Measurements from ENCODE around the gene SECISBP2. TPM values are rescaled to one million over a fixed set of nuclear protein-coding genes. Genes with fewer than 3 reads are reported as not detected.
"Not testable (repeated sequence)": the region's sequence is repeated elsewhere in the genome, so short reads cannot be mapped to it uniquely, and the experiment has no call there.

Gene SECISBP2
- total RNA-seq, 1 donor from 2014 or later: 51.1 TPM

DNA sequence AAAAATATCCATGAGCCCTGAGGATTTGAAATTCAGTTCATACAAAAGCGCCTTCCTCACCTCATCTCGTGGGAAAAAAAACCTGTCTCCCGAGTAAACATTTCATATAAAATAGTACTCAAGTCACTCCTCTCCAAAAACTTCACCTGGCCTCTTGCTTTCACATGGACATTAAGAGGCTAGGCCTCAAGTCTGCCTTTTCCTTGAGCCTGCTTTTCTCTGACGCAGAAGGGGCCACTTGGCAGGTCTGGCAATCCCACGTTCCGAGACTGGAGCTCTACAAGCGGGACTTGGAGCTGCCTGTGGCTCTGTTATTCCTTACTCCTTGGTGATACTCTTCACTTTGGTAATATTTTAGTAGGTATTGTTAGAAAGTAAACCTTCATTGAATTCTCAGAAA, 34.2 kb upstream of the SECISBP2 start:
- no peaks in the 10 kb centered on the region for H3K27me3 ChIP-seq
- no peaks in the 10 kb centered on the region for H3K9me3 ChIP-seq
- TF ChIP-seq, protein P1, sequence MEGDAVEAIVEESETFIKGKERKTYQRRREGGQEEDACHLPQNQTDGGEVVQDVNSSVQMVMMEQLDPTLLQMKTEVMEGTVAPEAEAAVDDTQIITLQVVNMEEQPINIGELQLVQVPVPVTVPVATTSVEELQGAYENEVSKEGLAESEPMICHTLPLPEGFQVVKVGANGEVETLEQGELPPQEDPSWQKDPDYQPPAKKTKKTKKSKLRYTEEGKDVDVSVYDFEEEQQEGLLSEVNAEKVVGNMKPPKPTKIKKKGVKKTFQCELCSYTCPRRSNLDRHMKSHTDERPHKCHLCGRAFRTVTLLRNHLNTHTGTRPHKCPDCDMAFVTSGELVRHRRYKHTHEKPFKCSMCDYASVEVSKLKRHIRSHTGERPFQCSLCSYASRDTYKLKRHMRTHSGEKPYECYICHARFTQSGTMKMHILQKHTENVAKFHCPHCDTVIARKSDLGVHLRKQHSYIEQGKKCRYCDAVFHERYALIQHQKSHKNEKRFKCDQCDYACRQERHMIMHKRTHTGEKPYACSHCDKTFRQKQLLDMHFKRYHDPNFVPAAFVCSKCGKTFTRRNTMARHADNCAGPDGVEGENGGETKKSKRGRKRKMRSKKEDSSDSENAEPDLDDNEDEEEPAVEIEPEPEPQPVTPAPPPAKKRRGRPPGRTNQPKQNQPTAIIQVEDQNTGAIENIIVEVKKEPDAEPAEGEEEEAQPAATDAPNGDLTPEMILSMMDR (IDR thresholded peaks at IDR 0.05): no peak
- TF ChIP-seq POLR2A (IDR thresholded peaks at IDR 0.05) (no peak), POLR2AphosphoS5 (IDR thresholded peaks at IDR 0.05; ENCODE audit: insufficient read depth in 1 of 2, low read depth in 1 of 2) (no peak)
- H3K27ac ChIP-seq: no peak overlapping the region
- no peak overlapping the region for H3K4me3 ChIP-seq
- no peaks in the 10 kb centered on the region for H3K36me3 ChIP-seq
- intact Hi-C loops (cut with DNase I): loop anchor here (10.0 kb wide), 1 partner anchor 1599 kb away; no protein-coding TSS in a partner anchor
- peaks cover 11% of the 10 kb centered on the region for H3K4me1 ChIP-seq
- no peak for DNase-seq (ENCODE audit: extremely low spot score in 2 of 2)

DNA sequence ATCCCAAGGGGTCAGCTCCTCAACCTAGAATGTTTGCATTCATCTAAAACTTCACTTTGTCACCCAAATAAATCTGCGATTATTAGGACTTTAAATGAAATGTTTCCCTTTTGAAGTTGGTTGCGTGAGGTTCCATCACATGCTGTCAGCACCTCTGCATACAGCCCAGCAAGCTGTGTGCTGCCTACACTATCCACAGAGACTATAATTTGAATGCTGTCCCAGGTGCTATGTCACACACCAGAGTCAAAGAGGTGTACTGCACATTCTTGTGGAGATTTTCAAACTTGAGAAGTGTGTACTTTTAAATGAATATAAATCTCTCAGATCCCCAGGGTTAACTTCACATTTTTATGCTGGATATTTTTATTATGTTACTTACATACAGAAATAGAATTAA, 26.6 kb upstream of the SECISBP2 start:
- Histone ChIP-seq H3K27ac (no peak overlapping the region), H3K9me3 (no peaks in the 10 kb centered on the region), H3K4me3 (no peak overlapping the region), H3K36me3 (no peaks in the 10 kb centered on the region), H3K4me1 (no peaks in the 10 kb centered on the region), H3K27me3 (no peaks in the 10 kb centered on the region)
- DNase-seq (ENCODE audit: extremely low spot score in 2 of 2): no peak
- intact Hi-C loops (cut with DNase I): no loop called here
- no peak for TF ChIP-seq POLR2A (IDR thresholded peaks at IDR 0.05)
- TF ChIP-seq POLR2AphosphoS5 (IDR thresholded peaks at IDR 0.05; ENCODE audit: insufficient read depth in 1 of 2, low read depth in 1 of 2): no peak
- TF ChIP-seq, protein P1 (IDR thresholded peaks at IDR 0.05): no peak

DNA sequence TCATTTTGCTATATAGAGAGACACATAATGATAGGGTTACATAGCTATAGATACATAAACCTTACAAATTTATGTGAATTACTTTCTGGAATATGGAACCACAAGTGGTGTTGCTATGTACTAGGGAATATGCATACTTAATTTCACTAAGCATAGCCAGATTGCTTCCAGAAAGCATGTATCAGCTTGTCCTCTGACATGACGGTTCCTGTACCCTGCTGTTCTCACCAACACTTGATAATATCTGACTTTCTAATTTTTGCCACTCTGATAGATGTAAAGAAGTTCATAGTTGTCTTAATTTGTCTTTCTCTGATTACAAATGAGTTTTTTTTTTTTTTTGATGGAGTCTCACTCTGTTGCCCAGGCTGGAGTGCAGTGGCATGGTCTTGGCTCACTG, 25.3 kb upstream of the SECISBP2 start:
- intact Hi-C loops (cut with DNase I): no loop called here
- DNase-seq (ENCODE audit: extremely low spot score in 2 of 2): no peak
- Histone ChIP-seq H3K4me1 (no peaks in the 10 kb centered on the region), H3K9me3 (no peaks in the 10 kb centered on the region), H3K36me3 (no peaks in the 10 kb centered on the region), H3K27ac (no peak overlapping the region), H3K4me3 (no peak overlapping the region), H3K27me3 (no peaks in the 10 kb centered on the region)
- TF ChIP-seq POLR2AphosphoS5 (IDR thresholded peaks at IDR 0.05; ENCODE audit: insufficient read depth in 1 of 2, low read depth in 1 of 2): no peak
- no peak for TF ChIP-seq POLR2A (IDR thresholded peaks at IDR 0.05)
- TF ChIP-seq, protein P1 (IDR thresholded peaks at IDR 0.05): no peak

DNA sequence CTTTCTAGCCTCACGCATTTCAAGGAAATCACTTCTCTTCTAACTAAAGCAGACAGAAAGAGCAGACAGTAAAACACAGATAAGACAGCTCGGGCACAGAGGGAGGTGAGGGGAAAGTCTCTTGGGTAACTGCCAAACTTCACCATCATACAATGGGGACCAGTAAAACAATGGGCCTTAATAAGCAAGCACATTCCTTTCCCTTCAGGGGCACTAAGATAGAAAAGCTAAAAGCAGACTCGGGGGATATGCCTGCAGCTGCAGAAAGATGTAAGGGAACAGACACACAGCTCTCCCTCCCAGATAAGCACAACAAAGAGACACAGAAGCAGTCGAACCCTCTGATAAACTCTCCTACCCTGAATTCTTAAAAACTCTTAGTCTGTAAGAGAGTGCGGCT, 22.9 kb upstream of the SECISBP2 start:
- Histone ChIP-seq H3K36me3 (no peaks in the 10 kb centered on the region), H3K4me3 (no peak overlapping the region), H3K27ac (no peak overlapping the region), H3K27me3 (no peaks in the 10 kb centered on the region), H3K9me3 (no peaks in the 10 kb centered on the region), H3K4me1 (no peaks in the 10 kb centered on the region)
- no peak for DNase-seq (ENCODE audit: extremely low spot score in 2 of 2)
- intact Hi-C loops (cut with DNase I): no loop called here
- TF ChIP-seq POLR2AphosphoS5 (IDR thresholded peaks at IDR 0.05; ENCODE audit: insufficient read depth in 1 of 2, low read depth in 1 of 2) (no peak), POLR2A (IDR thresholded peaks at IDR 0.05) (no peak)
- TF ChIP-seq, protein P1 (IDR thresholded peaks at IDR 0.05): no peak

DNA sequence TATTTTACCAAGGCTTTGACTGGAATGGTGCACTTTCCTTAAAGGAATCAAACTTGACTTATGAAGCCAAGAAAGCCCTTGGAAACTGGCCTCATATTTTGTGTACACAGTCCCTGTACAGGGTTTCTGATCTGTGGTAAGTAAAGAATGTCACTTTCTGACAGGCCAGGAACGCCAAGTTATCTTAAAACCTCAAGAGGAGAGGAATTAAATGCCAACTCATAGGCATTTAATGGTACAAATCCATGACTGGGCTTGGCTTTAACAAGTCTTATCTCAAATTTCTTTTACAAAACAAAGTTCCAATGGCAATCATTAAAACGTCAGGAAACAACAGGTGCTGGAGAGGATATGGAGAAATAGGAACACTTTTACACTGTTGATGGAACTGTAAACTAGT, 16.3 kb upstream of the SECISBP2 start:
- H3K9me3 ChIP-seq; DNase-seq (ENCODE audit: extremely low spot score in 2 of 2); H3K4me3 ChIP-seq; H3K36me3 ChIP-seq; H3K4me1 ChIP-seq; H3K27ac ChIP-seq; H3K27me3 ChIP-seq; intact Hi-C loops (cut with DNase I): not testable (repeated sequence)
